Posterior vena cava (tissue), 2 donors: ENCODE results near the gene CD4. TPM values are rescaled to one million over a fixed set of nuclear protein-coding genes. Genes with fewer than 3 reads are reported as not detected.
"Not testable (repeated sequence)": the region's sequence is repeated elsewhere in the genome, so short reads cannot be mapped to it uniquely, and the experiment has no call there.

Source experiments
- DNase-seq: peaks from one replicate; pipeline ENCODE4 v3.0.0-alpha.2; 2020; ENCODE audit warnings: low spot score
- intact Hi-C, 2 donors: fragments of 100-400 bp; cut with DNase I; formaldehyde crosslinking; loops; one replicate each; pipeline versions ENCODE4 v1.14.1 to v1.14.2; 2022 to 2023
- long read RNA-seq, 2 donors: library from polyadenylated mRNA; unstranded; transcript quantifications; one replicate each; pipeline ENCODE4 v2.0.0, GENCODE V29; 2020 to 2021
- total RNA-seq, 2 donors: library from RNA; stranded (reverse); fragmentation: NEBNext Ultra II Directional; extraction: Animal tissue kit (Norgen Biotek cat#: 25700); gene quantifications; one replicate each; pipeline ENCODE4 v1.2.1, GENCODE V29; 2021
- donor health status: DM: yes; HTN: yes; CAD: no.
- donor health status: DM: yes; HTN: yes; CAD: no.

CD4 gene
- total RNA-seq, result 10 to 100 TPM; 12.9 to 36.0 TPM
- long read RNA-seq, donor 1, partial matches to known transcripts, result 9 of 13 reads
- long read RNA-seq, donor 1, other reads (novel, unspliced or antisense), result 1 of 13 reads
- long read RNA-seq, donor 2, transcript CD4-201 (10 exons, 3,114 nt), result major isoform, 7 of 11 reads
- long read RNA-seq, donor 2, partial matches to known transcripts, result 4 of 11 reads
- long read RNA-seq, donor 2, other reads (novel, unspliced or antisense), result 0 of 11 reads

DNA sequence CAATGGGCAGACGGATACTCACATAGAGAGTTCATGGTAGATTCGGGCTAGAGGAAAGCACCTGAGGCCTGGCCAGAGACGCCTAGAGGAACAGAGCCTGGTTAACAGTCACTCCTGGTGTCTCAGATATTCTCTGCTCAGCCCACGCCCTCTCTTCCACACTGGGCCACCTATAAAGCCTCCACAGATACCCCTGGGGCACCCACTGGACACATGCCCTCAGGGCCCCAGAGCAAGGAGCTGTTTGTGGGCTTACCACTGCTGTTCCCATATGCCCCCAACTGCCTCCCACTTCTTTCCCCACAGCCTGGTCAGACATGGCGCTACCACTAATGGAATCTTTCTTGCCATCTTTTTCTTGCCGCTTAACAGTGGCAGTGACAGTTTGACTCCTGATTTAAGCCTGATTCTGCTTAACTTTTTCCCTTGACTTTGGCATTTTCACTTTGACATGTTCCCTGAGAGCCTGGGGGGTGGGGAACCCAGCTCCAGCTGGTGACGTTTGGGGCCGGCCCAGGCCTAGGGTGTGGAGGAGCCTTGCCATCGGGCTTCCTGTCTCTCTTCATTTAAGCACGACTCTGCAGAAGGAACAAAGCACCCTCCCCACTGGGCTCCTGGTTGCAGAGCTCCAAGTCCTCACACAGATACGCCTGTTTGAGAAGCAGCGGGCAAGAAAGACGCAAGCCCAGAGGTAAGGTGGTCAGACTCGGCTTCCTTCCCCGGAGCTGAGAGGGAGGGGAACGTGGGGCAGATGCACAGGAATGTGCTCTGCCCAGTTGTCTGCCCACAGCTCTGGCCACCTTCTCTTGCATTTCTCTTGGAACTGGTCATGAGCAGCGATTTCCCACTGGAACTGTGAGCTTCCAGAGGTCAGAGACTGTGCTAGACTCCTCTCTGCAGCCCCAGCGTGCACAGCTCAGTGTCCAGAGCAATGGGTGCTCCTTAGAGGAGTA, at the start of gene CD4:
TSS of gene CD4 (plus strand) at position 557 of the 953 bp plus-strand sequence. CDS start 10,611 bp downstream, outside the sequence.
- intact Hi-C loops, result no loop called here
- DNase-seq, result peak; percentile 92

DNA sequence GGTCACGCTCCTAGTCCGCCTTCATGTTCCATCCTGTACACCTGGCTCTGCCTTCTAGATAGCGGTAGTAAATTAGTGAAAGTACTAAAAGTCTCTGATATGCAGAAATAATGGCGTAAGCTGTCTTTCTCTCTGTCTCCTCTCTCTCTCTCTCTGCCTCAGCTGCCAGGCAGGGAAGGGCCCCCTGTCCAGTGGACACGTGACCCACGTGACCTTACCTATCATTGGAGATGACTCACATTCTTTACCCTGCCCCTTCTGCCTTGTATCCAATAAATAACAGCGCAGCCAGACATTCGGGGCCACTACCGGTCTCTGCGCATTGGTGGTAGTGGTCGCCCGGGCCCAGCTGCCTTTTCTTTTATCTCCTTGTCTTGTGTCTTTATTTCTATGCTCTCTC, 47.2 kb upstream of the CD4 start:
- DNase-seq, result peak; percentile 64

DNA sequence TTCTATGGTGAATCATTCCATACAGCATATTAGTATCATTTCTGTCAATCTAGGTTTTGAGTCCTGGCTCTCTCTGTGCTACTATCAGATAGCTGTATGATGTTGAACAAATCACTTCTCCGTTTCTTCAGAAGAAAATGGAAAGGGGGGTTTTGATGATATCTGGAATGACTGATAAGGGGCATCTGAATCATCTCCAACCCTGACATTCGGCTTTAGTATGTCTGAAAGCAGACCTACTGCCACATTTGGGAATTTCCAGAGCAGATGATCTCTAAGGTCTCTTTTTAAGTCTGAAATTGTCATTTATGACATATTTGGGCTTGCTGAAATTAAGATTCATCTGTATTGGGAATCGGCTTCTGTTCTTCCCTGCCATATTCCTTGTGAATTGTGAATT, 46.5 kb upstream of the CD4 start:
- intact Hi-C loops, result no loop called here
- no peak for DNase-seq

More for the DNA sequence above, 47.2 kb upstream of the CD4 start:
- intact Hi-C loops, result not testable (repeated sequence)

DNA sequence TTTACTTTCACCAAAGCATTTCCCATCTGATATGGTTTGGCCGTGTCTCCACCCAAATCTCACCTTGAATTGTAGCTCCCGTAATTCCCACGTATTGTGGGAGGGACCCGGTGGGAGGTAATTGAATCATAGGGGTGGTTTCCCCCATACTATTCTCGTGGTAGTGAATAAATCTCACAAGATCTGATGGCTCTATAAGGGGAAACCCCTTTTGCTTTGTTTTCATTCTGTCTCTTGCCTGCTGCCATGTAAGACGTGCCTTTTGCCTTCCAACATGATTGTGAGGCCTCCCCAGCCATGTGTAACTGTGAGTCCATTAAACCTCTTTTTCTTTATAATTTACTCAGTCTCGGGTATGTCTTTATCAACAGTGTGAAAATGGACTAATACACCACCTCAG, 46.0 kb upstream of the CD4 start:
- intact Hi-C loops, DNase-seq: not testable (repeated sequence)

DNA sequence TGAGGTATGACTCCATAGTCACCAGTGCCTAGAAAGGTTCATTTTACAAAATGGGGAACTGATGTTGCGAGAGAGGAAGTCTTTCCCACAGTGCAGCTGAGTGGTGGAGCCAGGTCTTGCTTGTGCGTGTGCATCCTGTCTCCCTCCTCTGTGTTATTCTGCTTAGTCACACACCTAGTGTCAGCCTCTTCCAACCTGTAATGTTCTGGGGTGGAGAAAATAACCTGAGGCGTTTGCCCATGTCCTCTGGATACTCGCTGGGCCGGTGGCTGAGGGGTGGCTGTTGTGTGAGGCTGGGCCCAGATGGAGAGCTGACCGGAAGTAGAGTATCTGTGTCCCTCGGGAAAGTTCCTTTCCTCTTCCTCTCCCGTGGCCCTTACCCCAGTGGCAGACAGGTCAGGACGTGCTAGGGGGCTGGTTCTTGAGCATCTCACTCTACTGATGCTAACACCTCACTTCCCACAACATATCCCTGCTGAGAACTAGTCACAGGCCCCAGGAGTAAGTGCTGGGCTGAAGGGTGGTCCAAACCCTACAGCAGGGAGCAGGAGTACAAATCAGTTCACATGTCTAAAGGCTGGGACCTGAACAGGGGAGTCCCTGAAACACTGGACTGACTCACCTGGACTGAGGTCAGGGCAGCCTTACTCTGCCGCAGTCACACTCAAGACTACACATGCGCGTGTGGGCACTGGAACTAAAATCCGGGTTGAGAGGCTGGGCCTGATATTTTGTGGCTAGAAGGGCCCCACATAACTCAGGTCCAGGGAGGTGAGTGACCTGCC, 43.4 kb upstream of the CD4 start:
- intact Hi-C loops, result no loop called here
- DNase-seq, result peak; percentile 72

DNA sequence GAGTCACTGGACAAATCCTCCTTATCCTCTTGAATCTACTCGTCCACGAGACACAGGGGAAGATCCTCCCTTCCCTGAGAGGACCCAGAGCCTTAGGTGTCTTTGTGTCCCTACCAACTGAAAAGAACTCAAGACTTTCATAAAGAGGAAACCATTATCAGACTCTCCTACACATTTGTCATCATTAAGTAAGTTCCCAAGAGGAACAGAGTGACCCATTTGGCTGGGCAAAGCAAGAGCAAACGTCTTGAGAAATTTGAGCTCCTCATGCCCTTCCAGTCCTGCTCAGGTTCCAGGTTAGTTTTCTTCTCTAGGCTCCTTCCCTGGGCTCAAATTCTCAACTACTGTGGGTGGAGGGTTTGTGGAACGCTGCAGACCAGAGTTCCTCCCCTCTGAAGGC, 42.1 kb upstream of the CD4 start:
- no peak for DNase-seq
- intact Hi-C loops, result no loop called here

DNA sequence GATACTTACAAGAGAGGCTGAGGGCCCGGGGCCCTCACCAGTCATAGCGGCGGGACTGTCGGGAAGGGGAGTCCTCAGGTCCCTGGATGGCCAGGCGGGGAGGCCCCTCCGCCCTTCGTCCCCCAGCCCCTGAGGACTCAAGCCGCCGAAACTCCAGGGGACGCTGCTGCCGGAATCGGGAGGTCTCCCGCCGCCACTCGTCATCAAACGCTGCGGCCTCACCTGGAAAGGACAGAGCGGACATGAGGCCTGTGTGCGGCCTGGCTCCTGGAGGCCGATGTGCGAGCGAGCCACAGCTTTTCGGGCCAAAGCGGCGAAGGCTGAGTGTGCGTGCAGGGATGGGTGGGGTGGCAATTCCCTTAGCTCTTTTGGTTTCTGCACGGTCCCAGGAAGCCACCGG, 40.6 kb upstream of the CD4 start:
- intact Hi-C loops, result no loop called here
- peak; percentile 72 for DNase-seq

DNA sequence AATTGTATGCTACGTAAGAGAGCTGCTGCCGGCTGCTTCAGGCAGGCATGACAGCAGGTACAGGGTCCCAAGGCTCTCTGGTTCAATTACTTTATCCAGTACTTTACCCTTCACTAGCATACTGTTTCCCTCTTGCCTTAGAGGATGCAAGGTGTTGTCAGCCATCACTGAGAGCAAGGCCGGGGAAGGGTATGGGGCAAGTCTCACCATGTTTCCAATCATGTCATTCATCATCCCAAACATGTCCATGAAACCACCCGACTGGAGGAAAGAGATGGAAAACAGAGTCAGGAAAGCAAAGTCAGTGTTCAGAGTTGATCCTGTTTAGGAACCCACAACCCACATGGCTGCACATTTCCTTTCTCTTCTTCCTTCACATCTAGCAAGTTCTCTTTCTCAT, 38.8 kb upstream of the CD4 start:
- no peak for DNase-seq
- intact Hi-C loops, result no loop called here

DNA sequence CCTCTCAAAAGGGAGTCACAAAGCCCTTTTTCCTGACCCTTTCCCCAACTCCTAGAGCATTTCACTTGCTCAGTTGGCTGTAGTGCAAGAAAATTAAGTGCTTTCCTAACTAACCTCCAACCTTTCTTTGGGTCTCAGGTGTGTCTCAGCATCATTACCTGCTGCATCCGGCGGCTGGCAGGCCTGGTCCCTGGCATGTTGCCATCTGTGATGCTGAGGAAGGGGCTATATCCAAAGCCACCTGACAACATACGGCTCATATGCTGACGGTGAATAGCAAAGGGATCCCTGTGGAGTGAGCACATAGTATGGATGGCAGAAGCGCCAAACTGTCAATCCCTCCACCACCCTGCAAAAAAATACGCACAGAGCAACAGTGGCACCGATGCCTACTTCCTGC, 37.6 kb upstream of the CD4 start:
- intact Hi-C loops, result loop anchor here in 1 of 2 donors (2.0 kb wide), 1 partner anchor 27 kb away; no protein-coding TSS in a partner anchor
- DNase-seq, result no peak

DNA sequence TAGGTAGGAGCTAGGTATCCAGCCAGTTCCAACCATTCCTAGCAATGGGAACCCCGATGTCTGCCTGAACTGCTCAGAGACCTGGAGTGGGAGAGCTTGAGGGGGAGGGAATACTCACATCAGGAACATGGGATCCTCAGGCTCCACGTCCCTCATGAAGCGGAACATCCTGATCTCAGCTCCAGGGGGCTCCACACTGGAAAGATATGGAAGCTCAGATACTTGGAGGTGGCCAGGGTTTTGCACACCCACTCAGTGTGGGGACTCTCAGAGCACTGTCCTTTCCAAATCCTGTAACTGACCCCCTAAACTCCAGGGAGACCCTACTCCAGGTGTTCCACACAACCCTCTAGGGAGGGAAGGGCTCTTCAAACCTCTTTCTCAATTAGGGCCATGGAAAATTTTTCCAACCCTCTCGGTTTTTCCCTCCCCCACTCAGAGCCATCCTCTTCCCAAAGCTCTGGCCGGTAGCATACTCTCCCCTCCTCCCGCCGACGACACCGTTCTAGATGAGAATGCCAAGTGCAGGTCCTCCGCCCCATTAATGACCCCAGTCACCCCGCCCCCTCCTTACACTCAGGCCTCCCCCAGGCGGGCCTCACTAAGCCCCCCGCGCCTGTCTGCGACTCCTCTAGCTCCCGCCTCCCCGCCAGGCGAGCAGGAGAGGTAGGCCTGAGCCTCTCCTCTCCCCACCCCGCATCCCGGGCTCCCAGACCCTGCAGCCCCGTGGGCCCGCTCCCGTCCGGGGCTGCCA, 37.0 kb upstream of the CD4 start:
- no peak for DNase-seq
- intact Hi-C loops, result loop anchor here in 1 of 2 donors (2.0 kb wide), 1 partner anchor 26 kb away; no protein-coding TSS in a partner anchor

DNA sequence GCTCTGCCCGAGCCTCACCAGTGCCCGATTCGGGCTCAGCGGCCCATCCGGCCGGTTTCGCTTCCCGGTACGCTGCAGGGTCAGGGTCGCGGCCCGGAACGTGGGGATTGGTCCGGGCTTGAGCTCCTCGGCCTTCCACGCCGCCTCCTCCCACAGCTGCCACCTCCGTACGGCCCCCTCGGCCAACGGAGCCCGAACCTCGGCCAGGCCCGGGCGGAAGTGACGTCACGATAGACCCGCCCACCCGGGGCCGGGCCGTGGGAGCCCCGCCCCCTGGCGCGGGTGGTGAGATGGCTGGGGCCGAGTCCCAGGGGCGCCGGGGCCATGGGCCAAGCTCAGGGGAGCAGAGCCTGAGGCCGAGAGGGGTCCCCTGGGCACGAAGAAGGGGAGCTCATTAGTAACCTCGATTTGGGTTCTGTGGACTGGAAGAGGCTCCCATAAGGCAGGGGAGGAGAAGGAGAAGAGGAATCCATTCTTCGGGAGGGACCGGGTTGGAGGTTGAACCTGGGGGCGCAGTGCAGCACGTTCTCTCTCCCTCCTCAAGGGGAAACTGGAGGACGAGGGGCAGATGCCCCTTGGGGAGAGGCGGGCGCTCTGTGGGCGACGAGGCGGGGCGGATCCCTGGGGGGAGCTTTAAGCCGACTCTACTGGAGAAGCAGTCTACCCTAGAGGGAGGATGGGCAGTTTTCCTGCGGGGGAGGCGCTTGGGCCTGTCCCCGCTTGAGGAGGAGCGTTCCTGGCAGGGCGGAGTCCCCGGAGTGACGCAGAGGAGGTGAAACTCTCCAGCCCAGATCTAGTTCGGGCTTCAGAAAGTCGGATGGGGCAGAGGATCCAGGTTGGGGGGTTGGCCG, 36.2 kb upstream of the CD4 start, which contains the start of gene MLF2:
TSS of gene MLF2 (minus strand) at position 221 of the 851 bp plus-strand sequence. CDS start 807 bp downstream, outside the sequence.
- DNase-seq, result peak; percentile 99
- intact Hi-C loops, result loop anchor here in 1 of 2 donors (2.0 kb wide), 1 partner anchor 26 kb away; no protein-coding TSS in a partner anchor

DNA sequence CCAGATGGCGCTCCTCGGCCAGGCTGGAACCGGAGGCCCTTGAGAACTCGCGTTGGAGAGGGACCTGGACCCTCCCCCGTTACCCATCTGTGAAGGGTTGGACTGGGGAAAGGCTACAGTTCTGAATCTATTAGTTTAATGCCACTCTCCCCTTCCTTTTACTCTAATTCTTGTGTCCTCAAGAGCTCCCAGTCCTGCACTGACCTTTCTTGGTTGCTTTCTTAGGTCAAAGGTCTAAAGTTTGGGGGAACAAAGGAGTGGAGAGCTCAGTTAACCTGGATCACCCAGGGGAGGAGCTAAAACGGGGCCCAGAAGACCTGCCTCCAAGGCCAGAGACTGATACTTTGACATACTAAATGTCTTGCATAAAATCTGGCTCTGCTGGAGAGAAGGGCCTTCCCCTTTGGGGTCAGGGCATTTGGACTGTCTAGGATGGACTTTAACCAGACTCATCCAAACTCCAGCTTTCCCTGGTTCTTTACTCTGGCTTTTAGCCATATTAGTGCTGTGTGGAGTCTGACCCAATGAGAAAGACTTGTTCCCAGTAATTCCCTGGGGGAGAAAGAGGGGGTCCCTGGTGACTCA, 35.5 kb upstream of the CD4 start:
- DNase-seq, result no peak
- intact Hi-C loops, result loop anchor here in 1 of 2 donors (2.0 kb wide), 1 partner anchor 25 kb away; no protein-coding TSS in a partner anchor

DNA sequence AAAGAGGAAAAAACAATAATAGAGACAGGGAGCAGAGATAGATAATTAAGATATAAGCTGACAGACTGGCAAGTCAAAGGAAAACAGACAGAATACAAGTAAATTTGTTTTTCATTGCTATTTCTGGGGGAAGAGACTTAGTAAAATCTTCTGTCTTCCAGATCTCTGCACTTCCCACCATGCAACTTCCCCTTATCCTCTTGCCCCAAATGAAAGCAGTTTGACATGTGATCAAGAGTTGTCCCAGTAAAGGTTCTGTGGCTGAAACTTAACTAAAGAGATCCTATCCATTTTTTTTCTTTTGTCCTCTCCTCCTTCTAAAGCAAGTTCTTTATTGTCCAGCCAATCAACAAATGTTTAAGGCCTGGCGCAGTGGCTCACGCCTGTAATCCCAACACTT, 34.9 kb upstream of the CD4 start:
- no peak for DNase-seq
- intact Hi-C loops, result no loop called here

DNA sequence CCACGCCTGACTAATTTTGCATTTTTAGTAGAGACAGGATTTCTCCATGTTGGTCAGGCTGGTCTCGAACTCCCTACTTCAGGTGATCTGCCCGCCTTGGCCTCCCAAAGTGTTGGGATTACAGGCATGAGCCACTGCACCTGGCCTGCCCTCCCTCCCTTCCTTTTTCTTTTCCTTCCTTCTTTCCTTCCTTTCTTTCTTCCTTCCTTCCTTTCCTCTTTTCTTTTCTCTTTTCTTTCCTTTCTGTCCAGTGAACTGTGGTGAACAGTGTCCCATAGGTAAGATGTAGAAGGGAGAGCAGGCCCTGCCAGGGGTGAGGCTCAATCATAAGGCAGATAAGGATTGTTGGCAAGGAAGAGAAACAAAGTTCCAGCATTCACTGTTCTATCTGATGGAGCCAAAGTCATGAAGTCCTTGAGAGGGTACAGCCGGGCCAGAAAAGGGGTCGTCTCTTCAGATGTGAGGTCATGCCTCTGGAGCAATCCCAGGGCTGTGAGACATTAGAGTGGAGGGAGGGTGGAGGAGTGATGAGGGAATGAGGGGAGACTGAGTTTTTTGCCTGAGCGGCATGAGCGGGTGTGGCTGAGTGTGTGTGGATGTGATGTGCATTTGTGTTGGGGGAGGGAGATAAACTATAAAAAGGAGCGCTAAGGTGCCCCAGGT, 32.2 kb upstream of the CD4 start:
- intact Hi-C loops, result no loop called here
- no peak for DNase-seq

DNA sequence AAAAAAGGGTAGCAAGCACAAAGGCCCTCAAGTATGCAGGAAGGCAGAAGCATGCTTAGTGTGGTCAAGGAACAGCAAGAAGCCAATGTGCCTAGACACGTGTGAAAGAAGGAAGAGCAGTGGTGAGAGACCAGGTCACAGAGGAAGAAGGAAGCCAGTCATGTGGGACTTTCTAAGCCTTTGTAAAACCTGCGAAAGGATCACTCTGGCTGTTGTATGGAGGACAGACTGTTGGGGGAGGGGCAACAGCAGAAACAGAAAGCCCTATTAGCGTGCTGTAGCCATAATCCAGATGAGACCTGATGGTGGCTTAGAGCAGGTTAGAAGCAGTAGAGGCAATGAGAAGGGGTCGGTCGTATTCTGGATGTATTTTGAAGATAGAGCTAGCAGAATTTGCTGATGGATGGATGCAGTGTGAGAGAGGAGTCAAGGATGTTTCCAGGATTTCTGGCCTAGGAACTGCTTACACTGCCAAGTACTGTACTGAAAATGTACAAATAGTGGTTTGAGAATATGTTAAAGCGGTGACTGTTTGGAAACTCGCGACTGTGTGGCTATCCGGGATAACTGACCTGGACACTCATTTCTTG, 30.7 kb upstream of the CD4 start:
- intact Hi-C loops, result no loop called here
- DNase-seq, result no peak

DNA sequence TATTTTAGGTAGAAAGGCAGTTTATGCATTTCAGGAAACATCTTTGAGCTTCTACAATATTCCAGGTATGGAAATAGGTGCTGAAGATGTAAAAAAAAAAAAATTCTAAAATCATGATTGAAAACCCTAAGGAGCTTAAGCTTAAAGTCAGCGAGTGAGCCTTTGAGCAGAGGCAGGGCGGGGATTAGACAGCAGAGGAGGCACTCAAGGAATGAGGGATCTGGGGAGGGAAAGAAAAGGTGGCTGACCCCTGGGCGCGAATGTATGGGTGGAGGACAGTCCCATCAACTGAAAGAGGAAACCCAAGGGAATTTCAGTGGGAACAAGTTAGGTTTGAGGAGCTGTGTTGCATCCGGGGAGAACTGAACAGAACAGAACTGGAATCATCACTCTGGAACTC, 29.6 kb upstream of the CD4 start:
- intact Hi-C loops, result loop anchor here in 1 of 2 donors (5.0 kb wide), 1 partner anchor 78 kb away; no protein-coding TSS in a partner anchor
- no peak for DNase-seq
